GM23248 (cell line): ENCODE data around the gene FHAD1. TPM values are rescaled to one million over a fixed set of nuclear protein-coding genes. Genes with fewer than 3 reads are reported as not detected.
A peak's percentile ranks its signal among the peaks of the same experiment; 100 is the strongest.

Source experiments
- DNase-seq: peaks from one replicate; pipeline ENCODE4 v3.0.0-alpha.2; 2015
- H2AFZ ChIP-seq: fragments of 200-600 bp; sonication (generic); 2 replicates; pipeline ENCODE4 v1.6.1; 2016; ENCODE audit warnings: antibody characterized with exemption
- H3F3A ChIP-seq: fragments of 200-600 bp; sonication (generic); 2 replicates; pipeline ENCODE4 v1.6.1; 2016; ENCODE audit warnings: mild to moderate bottlenecking, antibody characterized with exemption, mixed run types; ENCODE audit not compliant: insufficient read depth
- H3K27ac ChIP-seq: fragments of 200-600 bp; sonication (generic); 2 replicates; pipeline ENCODE4 v1.5.1; 2016; ENCODE audit warnings: mild to moderate bottlenecking
- H3K27me3 ChIP-seq: fragments of 200-600 bp; sonication (generic); replicated peaks from 2 replicates; pipeline ENCODE4 v1.6.1; 2016; ENCODE audit warnings: mild to moderate bottlenecking; ENCODE audit not compliant: insufficient read depth
- H3K36me3 ChIP-seq: fragments of 200-600 bp; sonication (generic); 2 replicates; pipeline ENCODE4 v1.6.1; 2016; ENCODE audit warnings: low read depth, mild to moderate bottlenecking
- H3K4me1 ChIP-seq: fragments of 200-600 bp; sonication (generic); 2 replicates; pipeline ENCODE4 v1.6.1; 2016; ENCODE audit warnings: mild to moderate bottlenecking; ENCODE audit not compliant: insufficient read depth
- H3K4me2 ChIP-seq: fragments of 200-600 bp; sonication (generic); one replicate; pipeline ENCODE4 v1.6.1; 2016; ENCODE audit warnings: mild to moderate bottlenecking; ENCODE audit not compliant: unreplicated experiment
- H3K4me3 ChIP-seq: fragments of 200-600 bp; sonication (generic); 2 replicates; pipeline ENCODE4 v1.5.1; 2016; ENCODE audit warnings: mild to moderate bottlenecking
- H3K79me2 ChIP-seq: fragments of 200-600 bp; sonication (generic); 2 replicates; pipeline ENCODE4 v1.6.1; 2016; ENCODE audit warnings: mild to moderate bottlenecking; ENCODE audit not compliant: insufficient read depth
- H3K9ac ChIP-seq: fragments of 200-600 bp; sonication (generic); 2 replicates; pipeline ENCODE4 v1.6.1; 2016; ENCODE audit warnings: mild to moderate bottlenecking
- H3K9me2 ChIP-seq: fragments of 200-600 bp; sonication (generic); 2 replicates; pipeline ENCODE4 v1.6.1; 2016; ENCODE audit warnings: mixed run types, mild to moderate bottlenecking, moderate library complexity; ENCODE audit not compliant: insufficient read depth
- H3K9me3 ChIP-seq: fragments of 200-600 bp; sonication (generic); one replicate; pipeline ENCODE4 v1.6.1; 2017; ENCODE audit warnings: low read depth
- H4K20me1 ChIP-seq: fragments of 200-600 bp; sonication (generic); 2 replicates; pipeline ENCODE4 v1.6.0; 2016; ENCODE audit not compliant: insufficient read depth
- EZH2 ChIP-seq: fragments of 200-600 bp; sonication (generic); IDR thresholded peaks from 2 replicates; pipeline ENCODE4 v1.6.1; 2018; ENCODE audit warnings: antibody characterized with exemption, mild to moderate bottlenecking; ENCODE audit not compliant: insufficient read depth, poor library complexity, severe bottlenecking
- EZH2phosphoT487 ChIP-seq: fragments of 200-600 bp; sonication (generic); IDR thresholded peaks from 2 replicates; pipeline ENCODE4 v1.6.1; 2018; ENCODE audit warnings: antibody characterized with exemption, moderate library complexity, mild to moderate bottlenecking, low read depth; ENCODE audit not compliant: insufficient read depth
- WGBS, 2 experiments: methylation state at CpG; one replicate each; pipeline ENCODE4 v1.1.6; 2015 to 2017; ENCODE audit warnings: low lambda C conversion rate in 2 of 2, low coverage in 1 of 2; ENCODE audit errors: missing lambda C conversion rate in 2 of 2; 5-methylcytosine and 5-hydroxymethylcytosine counted together
- in situ Hi-C: fragments of 300-500 bp; cut with MboI; formaldehyde crosslinking; loops from 2 replicates; pipeline ENCODE4 v1.15.0; 2020
- polyA plus RNA-seq: library from polyadenylated mRNA; unstranded; fragments of >200 nt; fragmentation: Nextera tagmentation; extraction: Ambion mirVana; gene quantifications from 2 replicates; pipeline ENCODE4 v1.2.1, GENCODE V29; 2016
- total RNA-seq: library from RNA; depleted of rRNA; stranded (reverse); fragments of >200 nt; shearing (Covaris generic); gene quantifications from 2 replicates; pipeline ENCODE4 v1.2.3, GENCODE V29; 2014

Gene FHAD1
- total and polyA plus RNA-seq, 2 experiments from 2014 or later = 0.24 TPM; not detected in 1

- Histone ChIP-seq H3K27ac (no peak overlapping the region), H3K79me2 (no peaks in the 10 kb centered on the region), H3K4me1 (peaks cover 11% of the 10 kb centered on the region; the same call in 1 of the 2 replicates), H3K9me2 (no peaks in the 10 kb centered on the region), H3K9ac (no peak overlapping the region), H3F3A (no peaks in the 10 kb centered on the region), H3K4me2 (no peak overlapping the region), H4K20me1 (no peaks in the 10 kb centered on the region), H3K9me3 (no peaks in the 10 kb centered on the region), H3K4me3 (no peak overlapping the region), H3K27me3 (no peaks in the 10 kb centered on the region), H3K36me3 (no peaks in the 10 kb centered on the region), H2AFZ (peak overlapping the region; percentile 26; the same call in 1 of the 2 replicates)
- WGBS, 2 experiments = 88 to 89% methylated on average over 14 of the region's 14 CpGs
- no peak for DNase-seq
- no peak for TF ChIP-seq EZH2phosphoT487
- no peak for TF ChIP-seq EZH2
- in situ Hi-C loops = no loop called here
Measured at GRCh38 chr1:15322648-15323350, 75.8 kb downstream of the FHAD1 start.

GRCh38 chr1:15323351-15323988 is 76.4 kb downstream of the FHAD1 start:
- Histone ChIP-seq H3K36me3 (no peaks in the 10 kb centered on the region), H3K4me1 (peaks cover 14% of the 10 kb centered on the region), H4K20me1 (no peaks in the 10 kb centered on the region), H3K27me3 (no peaks in the 10 kb centered on the region), H2AFZ (0 out of 2 replicates have a peak overlapping the region, but pooled peaks have one; percentile 45), H3K4me3 (peak overlapping the region; percentile 37), H3K79me2 (no peaks in the 10 kb centered on the region), H3K9ac (no peak overlapping the region), H3K27ac (no peak overlapping the region), H3K4me2 (peak overlapping the region; percentile 45), H3K9me2 (no peaks in the 10 kb centered on the region), H3K9me3 (no peaks in the 10 kb centered on the region), H3F3A (no peaks in the 10 kb centered on the region)
- WGBS, 2 experiments = 41 to 42% methylated on average over 15 of the region's 15 CpGs
- TF ChIP-seq EZH2phosphoT487 = no peak
- no peak for TF ChIP-seq EZH2
- DNase-seq = peak; percentile 82
- in situ Hi-C loops = no loop called here

GRCh38 chr1:15323989-15324868 is 77.2 kb downstream of the FHAD1 start:
- peaks cover 22% of the 10 kb centered on the region for H3K4me1 ChIP-seq
- no peaks in the 10 kb centered on the region for H3K79me2 ChIP-seq
- 0 out of 2 replicates have a peak overlapping the region, but pooled peaks have one; percentile 45 for H2AFZ ChIP-seq
- no peak overlapping the region for H3K9ac ChIP-seq
- no peaks in the 10 kb centered on the region for H3K36me3 ChIP-seq
- H3K4me2 ChIP-seq = peak overlapping the region; percentile 45
- TF ChIP-seq EZH2 (no peak), EZH2phosphoT487 (no peak)
- DNase-seq = peak; percentile 23
- no peaks in the 10 kb centered on the region for H3K27me3 ChIP-seq
- H3K9me2 ChIP-seq = no peaks in the 10 kb centered on the region
- H3K9me3 ChIP-seq = no peaks in the 10 kb centered on the region
- no peaks in the 10 kb centered on the region for H4K20me1 ChIP-seq
- H3K27ac ChIP-seq = no peak overlapping the region
- in situ Hi-C loops = no loop called here
- WGBS, 2 experiments = 26 to 37% methylated on average over 21 to 24 of the region's 24 CpGs
- peak overlapping the region; percentile 37; the same call in 1 of the 2 replicates for H3K4me3 ChIP-seq
- H3F3A ChIP-seq = no peaks in the 10 kb centered on the region

- Histone ChIP-seq H3F3A (no peaks in the 10 kb centered on the region), H4K20me1 (no peaks in the 10 kb centered on the region), H3K4me3 (no peak overlapping the region), H3K36me3 (no peaks in the 10 kb centered on the region), H3K9ac (no peak overlapping the region), H3K4me2 (no peak overlapping the region), H3K9me3 (no peaks in the 10 kb centered on the region), H3K27ac (no peak overlapping the region), H3K4me1 (peaks cover 24% of the 10 kb centered on the region), H3K27me3 (no peaks in the 10 kb centered on the region), H3K9me2 (no peaks in the 10 kb centered on the region), H2AFZ (no peak overlapping the region), H3K79me2 (no peaks in the 10 kb centered on the region)
- 92 to 95% methylated on average over 9 of the region's 9 CpGs for WGBS, 2 experiments
- DNase-seq = no peak
- TF ChIP-seq EZH2phosphoT487 (no peak), EZH2 (no peak)
- in situ Hi-C loops = loop anchor here (5.0 kb wide), 1 partner anchor 107 kb away; no protein-coding TSS in a partner anchor
Measured at GRCh38 chr1:15324869-15325335, 77.9 kb downstream of the FHAD1 start.
